ENCODE measurements around the gene VPS4B. TPM values are rescaled to one million over a fixed set of nuclear protein-coding genes. Genes with fewer than 3 reads are reported as not detected.
"Not testable (repeated sequence)": the region's sequence is repeated elsewhere in the genome, so short reads cannot be mapped to it uniquely, and the experiment has no call there.

VPS4B gene
- polyA plus RNA-seq, 1 donor from 2014 or later: 30.5 TPM

- H3K4me2 ChIP-seq (ENCODE audit: low read length): no peak overlapping the region
- no peaks in the 10 kb centered on the region for H3K36me3 ChIP-seq (ENCODE audit: insufficient read depth, low read length)
- no peak overlapping the region for H3K4me3 ChIP-seq (ENCODE audit: low read length)
- no peaks in the 10 kb centered on the region for H3K9me3 ChIP-seq (ENCODE audit: low read length)
- H2AFZ ChIP-seq (ENCODE audit: low read depth, low read length): no peak overlapping the region
- H3F3A ChIP-seq (ENCODE audit: insufficient read depth, low read length, poor library complexity, severe bottlenecking): no peaks in the 10 kb centered on the region
- no peaks in the 10 kb centered on the region for H3K9me2 ChIP-seq (ENCODE audit: insufficient read depth, low read length)
- no peaks in the 10 kb centered on the region for H3K79me2 ChIP-seq (replicated peaks; ENCODE audit: insufficient read depth, low read length)
- TF ChIP-seq MXI1 (conservative IDR thresholded peaks at IDR 0.05; ENCODE audit: poor library complexity, severe bottlenecking) (no peak), CTCF (IDR thresholded peaks at IDR 0.05; ENCODE audit: poor library complexity, severe bottlenecking) (no peak), SMC3 (conservative IDR thresholded peaks at IDR 0.05; ENCODE audit: poor library complexity) (no peak), EZH2 (IDR thresholded peaks at IDR 0.05; ENCODE audit: borderline replicate concordance, insufficient read depth, low read length, poor library complexity, severe bottlenecking) (no peak), EP300 (conservative IDR thresholded peaks at IDR 0.05; ENCODE audit: poor library complexity, severe bottlenecking) (no peak), POLR2AphosphoS5 (IDR thresholded peaks at IDR 0.05) (no peak), TAF1 (IDR thresholded peaks at IDR 0.05; ENCODE audit: low read depth) (no peak), RAD21 (conservative IDR thresholded peaks at IDR 0.05) (no peak)
- no peaks in the 10 kb centered on the region for H3K27me3 ChIP-seq (ENCODE audit: insufficient read depth, low read depth, low read length)
- no peak overlapping the region for H3K9ac ChIP-seq (ENCODE audit: low read length)
- H3K27ac ChIP-seq (ENCODE audit: low read length): no peak overlapping the region
- H4K20me1 ChIP-seq (ENCODE audit: insufficient read depth): no peaks in the 10 kb centered on the region
Observed at GRCh38 chr18:63457977-63458376, 35.7 kb upstream of the VPS4B start.

GRCh38 chr18:63454497-63454896, 32.2 kb upstream of the VPS4B start:
- Histone ChIP-seq H3K27ac (ENCODE audit: low read length) (no peak overlapping the region), H2AFZ (ENCODE audit: low read depth, low read length) (no peak overlapping the region), H3K27me3 (ENCODE audit: insufficient read depth, low read depth, low read length) (no peaks in the 10 kb centered on the region), H3F3A (ENCODE audit: insufficient read depth, low read length, poor library complexity, severe bottlenecking) (no peaks in the 10 kb centered on the region), H3K9me3 (ENCODE audit: low read length) (no peaks in the 10 kb centered on the region), H3K9ac (ENCODE audit: low read length) (no peak overlapping the region), H3K9me2 (ENCODE audit: insufficient read depth, low read length) (no peaks in the 10 kb centered on the region), H3K79me2 (replicated peaks; ENCODE audit: insufficient read depth, low read length) (no peaks in the 10 kb centered on the region), H3K4me2 (ENCODE audit: low read length) (no peak overlapping the region), H4K20me1 (ENCODE audit: insufficient read depth) (no peaks in the 10 kb centered on the region), H3K4me3 (ENCODE audit: low read length) (no peak overlapping the region), H3K36me3 (ENCODE audit: insufficient read depth, low read length) (no peaks in the 10 kb centered on the region)
- TF ChIP-seq EP300 (conservative IDR thresholded peaks at IDR 0.05; ENCODE audit: poor library complexity, severe bottlenecking) (no peak), RAD21 (conservative IDR thresholded peaks at IDR 0.05) (no peak), MXI1 (conservative IDR thresholded peaks at IDR 0.05; ENCODE audit: poor library complexity, severe bottlenecking) (no peak), REST (IDR thresholded peaks at IDR 0.05; ENCODE audit: borderline replicate concordance) (no peak), SMC3 (conservative IDR thresholded peaks at IDR 0.05; ENCODE audit: poor library complexity) (no peak), TAF1 (IDR thresholded peaks at IDR 0.05; ENCODE audit: low read depth) (no peak), POLR2AphosphoS5 (IDR thresholded peaks at IDR 0.05) (no peak), CTCF (IDR thresholded peaks at IDR 0.05; ENCODE audit: poor library complexity, severe bottlenecking) (no peak), EZH2 (IDR thresholded peaks at IDR 0.05; ENCODE audit: borderline replicate concordance, insufficient read depth, low read length, poor library complexity, severe bottlenecking) (no peak)

GRCh38 chr18:63452751-63453150, 30.5 kb upstream of the VPS4B start:
- H3K9ac ChIP-seq (ENCODE audit: low read length); H3K9me3 ChIP-seq (ENCODE audit: low read length); H3K9me2 ChIP-seq (ENCODE audit: insufficient read depth, low read length); H3K79me2 ChIP-seq (replicated peaks; ENCODE audit: insufficient read depth, low read length); H4K20me1 ChIP-seq (ENCODE audit: insufficient read depth); H2AFZ ChIP-seq (ENCODE audit: low read depth, low read length); H3F3A ChIP-seq (ENCODE audit: insufficient read depth, low read length, poor library complexity, severe bottlenecking); H3K4me3 ChIP-seq (ENCODE audit: low read length); H3K27me3 ChIP-seq (ENCODE audit: insufficient read depth, low read depth, low read length); H3K36me3 ChIP-seq (ENCODE audit: insufficient read depth, low read length); H3K27ac ChIP-seq (ENCODE audit: low read length); H3K4me2 ChIP-seq (ENCODE audit: low read length): not testable (repeated sequence)

Data from neural cell (in vitro differentiated cells).